ENCODE measurements around the gene NRG3.
"Not testable (repeated sequence)": the region's sequence is repeated elsewhere in the genome, so short reads cannot be mapped to it uniquely, and the experiment has no call there.

Gene NRG3

DNA sequence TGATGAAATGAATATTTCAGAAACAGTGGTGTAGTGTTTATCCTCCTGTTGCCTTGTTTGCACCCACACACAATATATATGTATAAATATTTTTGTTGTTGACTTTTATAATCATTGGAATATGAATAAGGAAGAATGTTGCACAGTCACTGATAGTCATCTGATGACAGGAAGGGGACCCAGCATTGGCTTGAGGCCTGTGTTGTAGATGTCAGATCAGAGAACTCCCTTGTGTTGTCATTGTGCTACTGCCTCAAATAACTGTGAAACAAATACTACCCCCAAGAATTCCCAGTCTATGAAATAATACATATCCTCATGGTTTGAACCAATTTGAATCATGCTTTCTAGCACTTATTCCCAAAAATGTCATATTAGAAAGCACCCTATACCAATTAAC is 84.0 kb downstream of the NRG3 start:
- no peak for DNase-seq (ENCODE audit: low read depth in 2 of 2)

DNA sequence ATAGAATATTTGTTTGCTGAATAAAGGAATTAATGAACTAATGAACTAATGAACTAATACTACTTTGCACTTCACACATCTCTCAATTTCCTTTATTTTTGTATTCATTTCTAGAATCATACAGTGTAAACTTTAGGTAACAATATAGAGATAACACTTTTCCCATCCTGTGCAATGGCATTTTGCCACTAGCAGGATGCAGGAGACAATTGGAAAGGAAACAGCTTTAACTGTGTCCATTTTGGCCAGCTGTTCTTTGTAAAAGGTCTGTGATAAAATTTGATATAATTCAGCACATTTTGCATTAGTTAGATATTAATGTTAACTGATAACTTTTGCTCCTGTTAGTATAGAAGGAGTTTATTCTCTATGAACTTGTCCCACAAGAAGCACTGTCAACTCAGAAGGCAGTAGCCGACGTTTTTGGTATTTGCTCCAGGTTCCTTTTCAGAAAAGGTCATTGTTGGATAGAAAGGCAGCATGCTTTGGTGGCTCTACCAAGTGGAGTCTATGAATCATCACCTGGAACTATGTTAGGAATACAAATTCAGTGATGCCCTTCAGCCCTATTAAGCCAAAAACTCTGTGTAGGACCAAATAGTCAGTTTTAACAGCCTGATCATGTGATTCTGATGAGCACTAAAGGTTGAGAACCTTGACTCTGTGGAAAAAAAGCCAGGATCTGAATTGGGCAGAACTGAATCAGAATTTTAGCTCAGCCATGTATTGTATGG is 86.6 kb downstream of the NRG3 start:
- DNase-seq (ENCODE audit: low read depth in 2 of 2), result no peak

DNA sequence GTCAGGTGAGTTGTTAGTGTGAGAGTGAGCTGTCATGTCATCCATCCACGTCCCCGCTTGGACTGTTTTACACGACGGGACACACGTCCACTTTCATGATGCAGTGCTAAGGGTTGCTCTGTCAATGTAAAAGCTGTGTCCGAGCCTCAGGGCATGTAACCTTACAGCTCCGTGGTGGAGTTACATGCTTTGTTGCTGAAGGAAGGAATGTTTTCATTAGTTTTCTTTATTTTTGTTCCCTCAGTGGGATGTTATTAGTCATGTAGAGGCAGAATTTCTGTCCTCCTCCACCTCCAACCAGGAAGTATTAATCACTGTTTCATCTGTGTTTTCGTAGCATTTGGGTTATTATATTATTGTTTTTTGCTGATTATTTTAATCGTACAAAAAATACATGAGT is 88.6 kb downstream of the NRG3 start:
- no peak for DNase-seq (ENCODE audit: low read depth in 2 of 2)

DNA sequence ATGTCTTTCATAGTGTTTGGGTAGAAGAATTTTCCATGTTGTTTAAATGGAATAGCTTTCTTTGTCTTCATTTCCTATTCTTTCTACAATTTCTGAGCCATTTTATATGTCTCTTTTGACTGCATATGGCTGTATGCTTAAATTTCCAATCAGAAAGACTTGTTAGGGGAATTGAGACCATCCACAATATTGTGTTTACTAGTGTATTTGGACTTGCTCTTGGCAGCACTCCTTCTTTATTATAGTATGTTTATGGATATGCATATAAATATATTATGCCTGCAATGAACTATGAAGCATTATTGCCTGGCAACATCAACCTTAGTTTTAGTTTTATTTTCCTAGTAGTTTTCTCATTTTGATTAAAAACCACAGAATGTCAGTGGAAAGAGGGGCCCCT is 92.7 kb downstream of the NRG3 start:
- no peak for DNase-seq (ENCODE audit: low read depth in 2 of 2)

DNA sequence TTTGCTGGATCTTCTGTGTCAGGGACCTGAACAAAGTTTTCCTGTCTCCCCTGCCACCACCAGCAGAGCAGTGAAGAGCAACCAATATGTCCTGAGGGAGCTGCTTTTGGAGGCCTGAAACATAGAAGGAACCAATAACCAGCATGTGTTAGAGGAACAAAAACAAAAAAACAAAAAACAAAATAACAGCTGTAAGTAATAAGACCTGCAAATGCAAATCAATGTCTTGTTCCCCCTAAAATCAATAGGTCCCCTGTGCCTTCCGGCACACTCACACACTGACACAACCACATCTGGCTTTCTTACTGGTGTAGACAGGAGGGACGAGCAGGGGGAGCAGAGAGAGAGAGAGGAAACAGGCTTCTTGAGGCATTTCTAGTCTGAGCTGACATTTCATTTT is 94.1 kb downstream of the NRG3 start:
- DNase-seq (ENCODE audit: low read depth in 2 of 2), result no peak

DNA sequence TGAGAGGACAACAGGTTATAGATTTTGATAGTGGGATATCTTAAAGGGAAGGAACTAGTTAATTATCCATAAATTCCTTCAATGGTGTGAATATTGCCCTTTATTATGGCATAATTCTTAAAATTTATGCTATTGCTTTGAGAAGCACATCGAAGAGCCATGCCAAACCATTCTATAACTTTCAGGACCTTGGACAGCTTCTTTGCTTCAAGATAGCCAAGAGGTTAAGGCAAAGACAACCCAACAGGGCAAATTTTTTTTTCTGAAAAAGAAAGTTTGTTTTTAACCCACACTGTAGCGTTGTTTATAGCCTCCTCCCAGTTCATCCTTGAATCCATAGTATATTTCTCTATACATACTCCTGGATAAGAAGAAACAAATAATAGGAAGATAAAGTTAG is 103.2 kb downstream of the NRG3 start:
- DNase-seq (ENCODE audit: low read depth in 2 of 2), result no peak

DNA sequence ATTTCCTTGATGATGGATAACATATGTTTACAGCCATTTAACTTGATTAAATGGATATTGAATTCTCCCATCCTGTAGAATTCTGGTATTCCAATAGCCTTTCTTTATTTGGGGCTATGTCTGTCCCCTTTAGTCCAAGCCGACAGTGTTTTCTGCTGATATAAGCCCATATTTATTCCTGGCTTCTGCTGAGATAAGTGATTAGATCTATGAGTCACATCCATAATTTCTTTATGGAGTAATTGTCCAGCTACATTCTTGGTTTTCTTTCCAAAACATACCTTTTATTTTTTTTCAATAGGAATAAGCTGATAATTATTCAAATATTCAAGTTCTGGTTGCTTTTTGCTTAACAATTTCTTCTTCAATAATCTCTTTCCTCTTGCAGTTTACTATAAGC is 106.7 kb downstream of the NRG3 start:
- no peak for DNase-seq (ENCODE audit: low read depth in 2 of 2)

DNA sequence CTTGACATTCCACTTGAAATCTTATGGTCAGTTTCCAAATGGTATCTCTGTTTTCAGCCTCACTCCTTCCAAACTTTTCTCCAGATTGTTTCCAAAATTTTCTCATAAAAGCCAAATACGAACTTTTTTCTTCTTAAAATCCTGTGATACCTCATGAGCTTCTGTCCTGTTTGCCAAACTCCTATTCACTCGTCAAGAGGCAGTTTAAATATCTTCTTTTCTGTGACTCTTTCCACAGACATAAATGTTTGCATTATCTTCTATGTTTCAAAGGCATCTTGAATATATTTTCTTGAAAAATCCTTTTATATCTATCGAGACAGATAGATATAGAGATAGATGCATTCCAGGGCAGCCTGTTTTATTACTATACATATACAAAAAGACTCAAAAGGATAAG is 109.4 kb downstream of the NRG3 start:
- DNase-seq (ENCODE audit: low read depth in 2 of 2), result no peak

DNA sequence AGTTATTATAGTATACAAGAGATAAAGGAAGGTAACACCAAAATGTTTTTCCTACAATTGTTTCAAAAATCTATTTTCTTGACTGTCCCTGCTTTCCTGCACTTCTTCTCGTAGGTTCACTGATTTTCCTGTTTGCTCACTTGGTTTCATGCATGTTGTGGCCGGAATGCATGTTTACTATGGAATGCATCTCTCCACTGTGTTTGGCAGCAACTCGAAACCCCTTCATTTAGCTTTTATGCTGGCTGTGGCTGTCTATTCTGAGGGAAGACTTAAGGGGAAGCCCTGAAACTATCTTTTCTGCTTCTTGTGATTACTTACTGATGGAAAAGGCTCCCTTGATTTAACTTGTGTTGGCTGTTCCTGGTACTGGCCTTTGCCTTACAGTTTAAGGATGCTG is 120.3 kb downstream of the NRG3 start:
- no peak for DNase-seq (ENCODE audit: low read depth in 2 of 2)

DNA sequence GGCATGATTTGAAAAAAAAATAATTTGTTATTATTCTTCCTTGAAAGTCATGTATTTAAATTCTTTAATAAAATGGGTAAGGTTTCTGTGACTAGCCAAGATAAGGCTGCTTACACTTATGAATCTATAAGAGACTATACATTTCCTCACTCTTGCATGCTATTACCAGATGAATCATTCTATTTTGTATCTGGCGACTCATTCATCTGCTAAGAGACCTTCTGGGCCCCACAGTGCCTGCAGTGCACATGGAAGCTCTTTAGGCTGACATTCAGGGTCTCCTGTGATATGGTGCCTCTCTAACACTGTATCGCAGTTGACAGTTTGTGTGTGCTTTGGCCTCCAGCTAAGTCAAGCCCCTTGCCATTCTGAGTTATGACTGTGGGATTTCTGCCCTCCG is 121.9 kb downstream of the NRG3 start:
- DNase-seq (ENCODE audit: low read depth in 2 of 2), result no peak

DNA sequence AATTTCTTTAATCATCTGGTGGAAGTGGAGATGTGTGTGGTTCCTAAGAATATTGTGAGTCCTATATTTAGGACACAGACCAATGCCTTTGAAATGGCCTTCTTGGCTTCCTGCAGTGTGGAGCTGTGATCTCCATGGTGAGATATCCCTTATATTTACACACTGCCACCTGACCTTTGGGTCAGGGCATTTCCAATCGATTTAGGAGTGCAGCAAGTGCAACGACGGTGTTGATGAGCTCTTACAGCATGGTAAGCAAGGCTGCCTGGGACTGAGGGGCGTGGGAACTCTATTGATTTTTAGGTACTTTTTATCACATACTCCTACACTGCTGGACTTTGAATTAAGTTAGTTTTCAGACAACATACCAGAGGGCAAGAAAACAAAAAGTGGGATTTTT is 146.0 kb downstream of the NRG3 start:
- DNase-seq (ENCODE audit: low read depth in 2 of 2), result no peak

DNA sequence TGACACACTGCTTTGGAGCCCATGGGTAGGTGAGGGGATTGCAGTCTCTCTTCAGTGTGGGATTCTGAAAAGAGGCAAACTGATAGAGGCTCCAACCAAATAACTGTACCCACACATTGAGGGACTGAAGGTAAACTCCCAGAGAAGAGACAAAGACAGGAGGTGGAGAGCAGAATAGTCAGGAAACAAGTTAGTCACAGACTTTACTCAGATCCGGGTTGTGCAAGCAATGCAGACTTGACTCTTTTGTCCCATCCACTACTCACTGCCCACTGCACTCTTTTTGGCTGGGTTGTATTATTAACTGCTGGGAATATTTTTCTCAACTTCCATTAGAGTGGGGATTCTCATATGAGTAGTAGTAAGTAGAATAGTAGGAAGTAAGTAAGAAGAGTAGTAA is 152.7 kb downstream of the NRG3 start:
- DNase-seq (ENCODE audit: low read depth in 2 of 2), result no peak

DNA sequence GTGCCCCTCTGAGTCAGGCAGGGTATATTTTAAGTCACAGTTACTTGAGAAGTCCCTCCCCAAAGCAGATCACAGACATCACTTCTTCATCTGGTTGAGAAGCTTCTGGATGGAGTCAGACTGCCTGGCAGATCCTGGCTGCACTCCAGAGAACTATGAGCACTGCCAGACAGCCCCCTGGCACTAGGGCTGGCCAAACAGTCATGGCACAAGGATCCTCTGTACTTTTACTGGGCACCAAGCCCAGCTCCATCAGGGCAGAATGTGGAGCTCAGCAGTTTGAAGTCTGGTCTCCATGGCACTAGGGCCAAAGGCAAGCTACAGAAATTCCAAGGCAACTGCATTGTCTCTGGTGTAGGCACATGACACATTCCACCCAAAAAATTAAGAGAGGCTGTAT is 162.1 kb downstream of the NRG3 start:
- DNase-seq (ENCODE audit: low read depth in 2 of 2), result no peak

DNA sequence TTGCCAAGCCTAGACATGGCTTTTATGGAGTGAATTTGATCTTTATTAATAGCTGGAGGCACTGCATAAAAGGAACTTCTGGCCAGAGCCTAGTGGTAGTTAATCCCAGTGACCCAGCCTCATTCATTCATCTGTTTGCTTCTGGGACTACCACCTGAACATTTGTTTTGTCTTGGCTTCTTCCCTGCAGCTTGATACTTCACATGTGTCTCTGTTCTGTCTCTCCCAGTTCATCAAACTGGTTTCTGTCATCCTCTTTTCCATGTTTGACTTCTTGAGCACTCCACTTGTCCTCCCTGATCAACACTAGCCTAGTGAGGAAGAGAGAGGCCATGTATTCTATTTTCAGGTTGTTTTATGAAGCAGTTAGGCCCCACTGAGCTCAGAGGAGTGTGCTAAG is 163.6 kb downstream of the NRG3 start:
- DNase-seq (ENCODE audit: low read depth in 2 of 2), result no peak

DNA sequence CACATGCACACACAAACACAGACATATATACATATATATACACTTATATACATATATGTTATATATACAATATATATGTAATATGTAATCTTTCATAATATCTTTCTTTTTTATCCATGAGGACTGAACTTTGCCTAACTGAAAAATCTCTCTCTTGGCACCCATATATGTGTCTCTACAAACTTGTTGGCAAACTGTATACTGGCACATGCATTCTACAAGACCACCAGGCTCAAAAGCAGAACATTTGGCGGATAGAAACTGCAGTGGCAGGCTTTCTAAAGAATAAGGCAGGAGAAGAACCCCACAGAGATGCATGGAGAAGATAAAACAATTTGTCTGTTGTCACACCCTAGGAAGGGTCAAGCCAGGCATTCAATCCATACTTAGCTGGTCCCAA is 165.3 kb downstream of the NRG3 start:
- DNase-seq (ENCODE audit: low read depth in 2 of 2), result no peak

DNA sequence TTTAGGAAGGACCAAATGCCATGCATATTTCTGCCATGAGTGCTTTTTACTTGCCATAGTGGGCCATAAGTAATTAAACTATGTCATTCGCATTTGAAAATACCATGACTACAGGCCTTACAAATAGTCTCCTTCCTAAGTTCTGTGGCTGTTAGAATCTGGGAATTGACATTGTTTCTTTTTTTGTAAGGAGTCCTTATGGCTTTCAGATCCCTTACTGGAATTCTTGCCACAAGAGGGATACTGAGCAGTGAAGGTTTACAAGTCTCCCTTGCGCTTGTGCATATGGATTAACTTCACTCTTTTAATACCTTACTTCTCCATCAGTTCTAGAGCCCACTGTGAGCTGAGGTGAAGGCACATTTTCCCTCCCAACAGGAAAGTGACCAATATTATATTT is 166.0 kb downstream of the NRG3 start:
- no peak for DNase-seq (ENCODE audit: low read depth in 2 of 2)

DNA sequence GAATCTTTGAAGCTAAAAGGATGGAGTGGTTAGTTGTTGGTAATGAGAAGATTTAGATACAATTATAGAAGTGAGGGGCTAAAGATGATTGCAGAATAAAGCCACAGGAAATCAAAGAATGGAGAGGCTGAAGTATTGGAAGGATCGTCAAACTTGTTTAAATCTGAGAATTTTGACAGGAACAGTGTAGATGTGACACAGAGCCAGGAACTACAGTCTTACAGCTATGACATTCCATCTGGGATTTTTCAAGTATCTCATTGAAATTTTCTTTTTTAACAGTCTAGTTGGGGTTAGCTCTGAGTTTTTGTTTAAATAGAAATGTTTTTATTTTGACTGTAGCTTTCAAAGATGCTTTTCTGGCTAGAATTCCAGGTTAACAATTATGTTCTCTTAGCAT is 181.4 kb downstream of the NRG3 start:
- DNase-seq (ENCODE audit: low read depth in 2 of 2), result no peak

DNA sequence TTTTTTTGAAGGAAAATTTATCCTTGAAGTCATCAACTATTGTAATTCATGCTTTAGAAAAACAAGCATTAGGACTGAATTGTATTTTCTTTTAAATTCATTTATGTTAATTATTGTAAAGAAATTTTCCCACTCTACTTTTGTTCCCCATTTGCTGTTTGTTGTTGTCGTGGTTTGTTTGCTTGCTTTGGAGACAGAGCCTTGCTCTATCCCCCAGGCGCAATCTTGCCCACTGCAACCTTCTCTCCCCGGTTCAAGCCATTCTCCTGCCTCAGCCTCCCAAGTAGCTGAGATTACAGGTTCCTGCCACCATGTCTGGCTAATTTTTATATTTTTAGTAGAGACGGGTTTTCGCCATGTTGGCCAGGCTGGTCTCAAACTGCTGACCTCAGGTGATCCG is 192.2 kb downstream of the NRG3 start:
- DNase-seq (ENCODE audit: low read depth in 2 of 2), result not testable (repeated sequence)

DNA sequence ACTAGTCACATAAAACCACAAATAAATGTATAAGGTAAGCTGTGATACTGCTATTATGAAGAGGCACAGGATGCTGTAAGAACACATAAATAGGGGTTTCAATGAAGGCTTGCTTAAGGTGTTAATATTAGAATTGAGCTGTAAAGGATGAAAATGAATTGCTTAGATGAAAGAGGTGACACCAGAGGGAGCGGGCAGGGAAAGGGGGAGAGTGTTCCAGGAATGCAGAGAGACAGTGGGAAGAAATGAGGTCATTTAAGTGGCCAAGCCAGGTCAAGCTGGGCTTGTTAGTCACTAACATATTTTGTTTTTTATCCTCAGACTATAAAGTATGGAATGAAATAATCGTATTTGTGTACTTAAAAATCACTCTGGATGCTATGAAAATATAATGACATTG is 193.5 kb downstream of the NRG3 start:
- no peak for DNase-seq (ENCODE audit: low read depth in 2 of 2)

DNA sequence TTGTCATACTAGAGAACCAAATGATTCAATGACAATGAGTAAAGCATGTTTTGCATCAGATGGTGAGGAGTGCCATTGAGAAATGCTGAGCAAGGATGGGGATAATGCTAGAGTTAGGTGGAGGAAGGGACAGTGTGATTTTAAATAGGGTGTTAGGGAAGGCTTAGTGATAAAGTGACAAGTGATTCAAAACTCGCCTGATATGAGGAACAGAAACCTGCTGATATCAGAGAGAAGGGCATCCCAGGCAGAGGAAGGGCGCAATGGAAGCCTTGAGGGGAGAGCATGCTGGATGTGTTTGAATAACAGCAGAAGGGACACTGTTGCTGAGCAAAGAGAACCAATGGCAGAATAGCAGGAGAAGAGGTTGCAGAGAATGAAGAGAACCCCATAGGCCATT is 196.2 kb downstream of the NRG3 start:
- DNase-seq (ENCODE audit: low read depth in 2 of 2), result no peak

DNA sequence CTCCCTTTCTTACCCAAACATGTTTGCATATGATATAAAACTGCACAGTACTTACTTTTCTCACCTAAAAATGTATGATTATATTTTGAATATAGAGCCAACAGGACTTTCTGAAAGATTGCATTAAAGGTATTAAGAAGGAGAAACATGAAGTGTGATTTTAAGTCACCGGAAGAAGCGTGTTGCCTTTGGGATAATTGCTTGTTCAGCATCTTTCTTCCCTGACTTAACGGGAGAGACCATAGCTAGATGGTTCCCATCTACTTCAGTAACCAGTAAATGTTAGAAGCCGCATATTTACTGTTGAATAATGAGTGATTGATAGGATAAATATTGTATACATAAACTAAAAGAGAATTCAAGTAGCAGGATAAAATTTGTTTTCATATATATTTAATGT is 197.1 kb downstream of the NRG3 start:
- no peak for DNase-seq (ENCODE audit: low read depth in 2 of 2)

DNA sequence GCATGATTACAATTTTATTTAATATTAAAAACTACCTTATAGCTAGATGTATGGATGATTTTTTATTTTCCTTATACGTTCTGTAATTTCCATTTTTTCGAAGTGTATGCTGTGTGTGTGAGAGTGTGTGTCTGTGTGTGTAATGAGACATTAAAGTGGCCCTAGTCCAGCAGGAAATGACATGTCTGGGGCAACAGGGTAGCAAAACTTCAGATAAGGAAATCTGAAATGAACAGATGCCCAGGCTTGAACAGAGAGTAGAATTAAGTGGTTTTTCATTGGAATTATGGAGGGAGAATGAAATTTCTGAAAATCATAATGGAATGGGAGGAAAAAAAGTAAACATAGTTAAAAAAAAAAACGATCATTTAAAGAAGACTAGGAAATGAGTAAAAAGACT is 200.6 kb downstream of the NRG3 start:
- DNase-seq (ENCODE audit: low read depth in 2 of 2), result no peak

DNA sequence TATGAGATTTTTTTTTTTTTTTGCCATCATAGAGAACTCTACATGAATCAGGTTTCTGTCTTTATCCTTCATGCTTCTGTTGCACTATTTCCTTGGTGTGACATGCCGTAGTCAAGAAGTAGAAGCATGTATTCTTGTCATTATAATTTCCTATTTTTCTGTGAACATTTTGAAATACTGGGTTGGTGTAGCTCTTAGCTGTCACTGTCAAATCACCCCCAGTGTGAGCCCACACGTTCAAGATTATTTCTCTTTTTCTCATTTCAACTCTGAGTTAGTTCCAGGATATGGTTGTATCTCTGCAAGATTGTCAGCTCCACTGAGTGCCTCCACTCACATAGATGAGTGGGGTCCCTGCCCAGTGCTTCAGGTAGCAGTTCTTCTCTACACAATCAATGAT is 209.5 kb downstream of the NRG3 start:
- no peak for DNase-seq (ENCODE audit: low read depth in 2 of 2)

DNA sequence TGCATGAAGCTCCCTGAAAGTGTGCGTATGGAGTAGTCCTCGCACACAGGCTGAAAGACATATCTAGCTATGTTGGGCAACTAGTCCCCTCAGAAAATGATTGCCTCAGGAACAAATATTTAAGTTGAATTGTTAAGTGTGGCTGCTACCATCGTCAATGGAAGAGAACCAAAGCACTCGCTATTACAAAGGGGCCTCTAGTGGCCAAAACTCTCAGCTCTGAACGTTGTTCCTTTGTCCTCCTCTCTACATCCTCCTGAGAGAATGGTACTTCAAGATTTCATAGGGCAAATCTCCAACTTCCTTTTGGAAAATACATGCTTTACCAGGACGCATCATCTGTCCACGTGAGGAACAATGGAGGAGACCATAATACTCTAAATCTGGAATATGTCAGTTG is 209.9 kb downstream of the NRG3 start:
- DNase-seq (ENCODE audit: low read depth in 2 of 2), result no peak

DNA sequence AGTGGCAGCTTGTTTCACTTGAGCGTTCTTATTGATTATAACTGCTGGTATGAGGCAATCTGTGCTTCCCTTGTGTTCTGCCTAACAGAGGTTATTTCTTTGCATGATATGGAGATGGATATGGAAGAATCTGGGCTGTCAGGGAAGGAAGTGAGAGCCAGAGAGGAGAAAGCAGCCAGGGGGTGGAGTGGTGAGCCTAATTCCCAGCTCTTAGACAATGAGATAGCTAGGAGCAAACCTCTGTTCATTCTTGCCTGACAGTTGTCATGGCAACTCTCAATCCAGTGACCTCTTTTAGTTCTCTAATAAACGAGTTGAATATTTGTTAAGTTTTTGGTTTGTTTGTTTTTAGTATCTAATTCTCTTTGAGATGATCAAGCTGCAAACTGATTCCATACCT is 214.3 kb downstream of the NRG3 start:
- DNase-seq (ENCODE audit: low read depth in 2 of 2), result no peak
